ENCODE data around the gene TMCO4.

GRCh38 chr1:19773485-19773884 lies 26.2 kb downstream of the TMCO4 start:
- TF ChIP-seq CTCF (IDR thresholded peaks at IDR 0.05) (no peak), EZH2 (IDR thresholded peaks at IDR 0.05; ENCODE audit: borderline replicate concordance, insufficient read depth, low read depth, low read length, poor library complexity, severe bottlenecking) (no peak)

Data from B cell (primary cell).